Measurements from ENCODE around the gene SYCN. TPM values are rescaled to one million over a fixed set of nuclear protein-coding genes. Genes with fewer than 3 reads are reported as not detected.

The SYCN gene
- polyA plus RNA-seq, 4 donors: 2.7 TPM; not detected in 3

- Histone ChIP-seq H3K27ac (ENCODE audit: low read depth in 1 of 3, low read length in 2 of 3) (no peak overlapping the region), H3K36me3 (ENCODE audit: control insufficient read depth in 3 of 3, insufficient read depth in 2 of 3, low read depth in 1 of 3, low read length in 3 of 3) (peaks cover 2 to 57% (median 10%) of the 10 kb centered on the region in 3 donors), H3K27me3 (ENCODE audit: control insufficient read depth in 3 of 3, insufficient read depth in 3 of 3, low read length in 3 of 3) (no peaks in the 10 kb centered on the region), H3K4me3 (ENCODE audit: low read depth in 1 of 3, low read length in 3 of 3) (no peak overlapping the region), H3K4me1 (ENCODE audit: control insufficient read depth in 3 of 3, insufficient read depth in 2 of 3, low read depth in 1 of 3, low read length in 2 of 3) (no peaks in the 10 kb centered on the region), H3K9me3 (ENCODE audit: control insufficient read depth in 2 of 2, insufficient read depth in 1 of 2, low read depth in 1 of 2, low read length in 1 of 2) (peaks cover 0 to 7% of the 10 kb centered on the region in 2 donors)
- no peak for FAIRE-seq
- no peak for DNase-seq
- 67 to 78% (median 77%) methylated on average over 21 of the region's 21 CpGs for WGBS, 3 donors
These were observed 22.4 kb downstream of the SYCN start for GRCh38 chr19:39181500-39182173.

GRCh38 chr19:39180749-39181148 is 23.3 kb downstream of the SYCN start:
- Histone ChIP-seq H3K36me3 (ENCODE audit: control insufficient read depth in 3 of 3, insufficient read depth in 2 of 3, low read depth in 1 of 3, low read length in 3 of 3) (peaks cover 2 to 66% (median 12%) of the 10 kb centered on the region in 3 donors), H3K9me3 (ENCODE audit: control insufficient read depth in 2 of 2, insufficient read depth in 1 of 2, low read depth in 1 of 2, low read length in 1 of 2) (peaks cover 0 to 7% of the 10 kb centered on the region in 2 donors), H3K4me3 (ENCODE audit: low read depth in 1 of 3, low read length in 3 of 3) (no peak overlapping the region), H3K4me1 (ENCODE audit: control insufficient read depth in 3 of 3, insufficient read depth in 2 of 3, low read depth in 1 of 3, low read length in 2 of 3) (no peaks in the 10 kb centered on the region), H3K27me3 (ENCODE audit: control insufficient read depth in 3 of 3, insufficient read depth in 3 of 3, low read length in 3 of 3) (no peaks in the 10 kb centered on the region), H3K27ac (ENCODE audit: low read depth in 1 of 3, low read length in 2 of 3) (no peak overlapping the region)
- no peak for DNase-seq
- no peak for FAIRE-seq
- 72 to 79% (median 76%) methylated on average over 9 of the region's 9 CpGs for WGBS, 3 donors

- H3K27ac ChIP-seq (ENCODE audit: low read depth in 1 of 3, low read length in 2 of 3): no peak overlapping the region
These were observed 24.3 kb downstream of the SYCN start for GRCh38 chr19:39179754-39180153.

GRCh38 chr19:39178296-39179006 is 25.6 kb downstream of the SYCN start:
- DNase-seq (no peak), FAIRE-seq (no peak)
- Histone ChIP-seq H3K4me3 (ENCODE audit: low read depth in 1 of 3, low read length in 3 of 3) (no peak overlapping the region), H3K9me3 (ENCODE audit: control insufficient read depth in 2 of 2, insufficient read depth in 1 of 2, low read depth in 1 of 2, low read length in 1 of 2) (peaks cover 0 to 4% of the 10 kb centered on the region in 2 donors), H3K27me3 (ENCODE audit: control insufficient read depth in 3 of 3, insufficient read depth in 3 of 3, low read length in 3 of 3) (no peaks in the 10 kb centered on the region), H3K27ac (ENCODE audit: low read depth in 1 of 3, low read length in 2 of 3) (no peak overlapping the region), H3K4me1 (ENCODE audit: control insufficient read depth in 3 of 3, insufficient read depth in 2 of 3, low read depth in 1 of 3, low read length in 2 of 3) (no peaks in the 10 kb centered on the region), H3K36me3 (ENCODE audit: control insufficient read depth in 3 of 3, insufficient read depth in 2 of 3, low read depth in 1 of 3, low read length in 3 of 3) (peaks cover 18 to 87% (median 24%) of the 10 kb centered on the region in 3 donors)
- 86 to 93% (median 92%) methylated on average over 28 to 30 of the region's 30 CpGs for WGBS, 3 donors

More at GRCh38 chr19:39179754-39180153, 24.3 kb downstream of the SYCN start:
- Histone ChIP-seq H3K36me3 (ENCODE audit: control insufficient read depth in 3 of 3, insufficient read depth in 2 of 3, low read depth in 1 of 3, low read length in 3 of 3) (peaks cover 8 to 76% (median 19%) of the 10 kb centered on the region in 3 donors), H3K27me3 (ENCODE audit: control insufficient read depth in 3 of 3, insufficient read depth in 3 of 3, low read length in 3 of 3) (no peaks in the 10 kb centered on the region), H3K4me1 (ENCODE audit: control insufficient read depth in 3 of 3, insufficient read depth in 2 of 3, low read depth in 1 of 3, low read length in 2 of 3) (no peaks in the 10 kb centered on the region), H3K9me3 (ENCODE audit: control insufficient read depth in 2 of 2, insufficient read depth in 1 of 2, low read depth in 1 of 2, low read length in 1 of 2) (peaks cover 0 to 7% of the 10 kb centered on the region in 2 donors), H3K4me3 (ENCODE audit: low read depth in 1 of 3, low read length in 3 of 3) (no peak overlapping the region)
- 91 to 95% (median 94%) methylated on average over 10 of the region's 10 CpGs for WGBS, 3 donors
- DNase-seq: no peak
- no peak for FAIRE-seq

DNA sequence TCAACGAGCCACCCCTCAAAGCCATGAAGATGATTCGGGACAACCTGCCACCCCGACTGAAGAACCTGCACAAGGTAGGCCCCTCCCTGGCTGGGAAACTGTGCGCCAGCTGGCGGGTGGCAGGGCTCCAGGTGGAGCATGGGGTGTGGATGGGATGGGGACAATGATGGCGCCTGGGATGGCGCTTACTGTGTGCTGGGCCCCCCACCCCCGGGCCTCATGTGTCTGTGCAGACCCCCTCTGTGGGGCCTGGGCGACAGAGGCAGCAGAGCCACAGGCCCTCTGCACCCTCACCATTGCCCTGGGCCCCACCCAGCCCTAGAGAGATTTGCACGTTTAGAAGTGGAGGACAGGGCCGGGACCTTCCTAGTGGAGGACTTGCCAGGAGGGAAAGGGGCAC is 26.3 kb downstream of the SYCN start:
- 88 to 92% (median 90%) methylated on average over 9 to 11 of the region's 11 CpGs for WGBS, 3 donors
- H3K27me3 ChIP-seq (ENCODE audit: control insufficient read depth in 3 of 3, insufficient read depth in 3 of 3, low read length in 3 of 3): no peaks in the 10 kb centered on the region
- no peaks in the 10 kb centered on the region for H3K9me3 ChIP-seq (ENCODE audit: control insufficient read depth in 2 of 2, insufficient read depth in 1 of 2, low read depth in 1 of 2, low read length in 1 of 2)
- FAIRE-seq (no peak), DNase-seq (no peak)
- H3K27ac ChIP-seq (ENCODE audit: low read depth in 1 of 3, low read length in 2 of 3): no peak overlapping the region
- peaks cover 18 to 91% (median 30%) of the 10 kb centered on the region in 3 donors for H3K36me3 ChIP-seq (ENCODE audit: control insufficient read depth in 3 of 3, insufficient read depth in 2 of 3, low read depth in 1 of 3, low read length in 3 of 3)
- H3K4me1 ChIP-seq (ENCODE audit: control insufficient read depth in 3 of 3, insufficient read depth in 2 of 3, low read depth in 1 of 3, low read length in 2 of 3): no peaks in the 10 kb centered on the region
- no peak overlapping the region for H3K4me3 ChIP-seq (ENCODE audit: low read depth in 1 of 3, low read length in 3 of 3)

DNA sequence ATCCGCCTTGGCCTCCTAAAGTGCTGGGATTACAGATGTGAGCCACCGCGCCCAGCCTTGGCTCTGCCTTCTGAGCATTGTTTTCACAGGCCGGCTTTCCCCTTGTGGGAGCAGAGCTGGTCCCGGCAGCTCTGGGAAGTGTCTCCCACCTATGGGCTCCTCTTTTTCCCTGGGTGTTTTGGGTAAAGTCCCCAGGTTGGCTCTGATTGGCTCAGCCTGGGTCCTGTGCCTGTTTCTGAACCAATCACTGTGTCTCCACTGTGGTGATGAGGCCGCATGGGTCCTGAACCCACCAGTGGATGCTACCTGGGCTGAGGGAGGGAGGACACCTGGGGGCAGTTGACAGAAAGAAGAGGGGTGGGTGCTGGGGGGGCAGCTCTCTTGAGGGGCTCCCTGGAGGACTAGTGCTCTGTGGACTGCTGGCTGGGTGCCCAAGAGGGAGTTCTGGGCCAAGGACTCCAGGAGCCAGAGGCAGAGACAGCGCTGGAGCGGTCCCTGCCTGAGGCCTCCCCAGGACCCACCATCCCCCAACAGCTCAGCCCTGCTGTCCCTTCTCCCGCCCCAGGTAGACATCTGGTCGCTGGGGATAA is 26.9 kb downstream of the SYCN start:
- Histone ChIP-seq H3K27ac (ENCODE audit: low read depth in 1 of 3, low read length in 2 of 3) (no peak overlapping the region), H3K27me3 (ENCODE audit: control insufficient read depth in 3 of 3, insufficient read depth in 3 of 3, low read length in 3 of 3) (no peaks in the 10 kb centered on the region), H3K36me3 (ENCODE audit: control insufficient read depth in 3 of 3, insufficient read depth in 2 of 3, low read depth in 1 of 3, low read length in 3 of 3) (peaks cover 18 to 96% (median 34%) of the 10 kb centered on the region in 3 donors), H3K4me3 (ENCODE audit: low read depth in 1 of 3, low read length in 3 of 3) (no peak overlapping the region), H3K9me3 (ENCODE audit: control insufficient read depth in 2 of 2, insufficient read depth in 1 of 2, low read depth in 1 of 2, low read length in 1 of 2) (no peaks in the 10 kb centered on the region), H3K4me1 (ENCODE audit: control insufficient read depth in 3 of 3, insufficient read depth in 2 of 3, low read depth in 1 of 3, low read length in 2 of 3) (no peaks in the 10 kb centered on the region)
- FAIRE-seq: no peak
- no peak for DNase-seq
- WGBS, 3 donors: 92 to 98% (median 96%) methylated on average over 10 of the region's 10 CpGs

DNA sequence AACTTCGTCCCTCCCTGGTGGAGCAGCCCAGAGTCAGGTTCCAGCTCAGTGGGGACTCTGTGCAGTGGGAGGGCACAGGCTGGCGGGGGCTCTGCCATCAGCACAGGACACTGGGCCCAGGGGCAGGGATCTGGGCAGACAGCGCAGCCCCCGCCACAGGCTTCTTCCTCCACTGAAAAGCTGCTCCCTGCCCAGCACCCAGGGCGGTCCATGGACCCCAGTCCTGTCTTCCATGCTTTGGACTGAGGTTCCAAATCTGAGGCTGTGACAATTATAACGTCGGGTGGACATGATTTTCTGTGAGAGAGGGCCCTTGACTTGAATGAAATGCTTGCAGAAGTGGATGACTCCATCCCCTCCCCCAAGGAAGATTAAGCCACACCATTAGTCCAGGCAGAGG is 28.5 kb downstream of the SYCN start:
- Histone ChIP-seq H3K4me3 (ENCODE audit: low read depth in 1 of 3, low read length in 3 of 3) (no peak overlapping the region), H3K27me3 (ENCODE audit: control insufficient read depth in 3 of 3, insufficient read depth in 3 of 3, low read length in 3 of 3) (no peaks in the 10 kb centered on the region), H3K4me1 (ENCODE audit: control insufficient read depth in 3 of 3, insufficient read depth in 2 of 3, low read depth in 1 of 3, low read length in 2 of 3) (no peaks in the 10 kb centered on the region), H3K9me3 (ENCODE audit: control insufficient read depth in 2 of 2, insufficient read depth in 1 of 2, low read depth in 1 of 2, low read length in 1 of 2) (no peaks in the 10 kb centered on the region), H3K27ac (ENCODE audit: low read depth in 1 of 3, low read length in 2 of 3) (no peak overlapping the region), H3K36me3 (ENCODE audit: control insufficient read depth in 3 of 3, insufficient read depth in 2 of 3, low read depth in 1 of 3, low read length in 3 of 3) (peaks cover 23 to 97% (median 36%) of the 10 kb centered on the region in 3 donors)
- no peak for FAIRE-seq
- DNase-seq: no peak
- 90 to 93% (median 91%) methylated on average over 7 of the region's 7 CpGs for WGBS, 3 donors

DNA sequence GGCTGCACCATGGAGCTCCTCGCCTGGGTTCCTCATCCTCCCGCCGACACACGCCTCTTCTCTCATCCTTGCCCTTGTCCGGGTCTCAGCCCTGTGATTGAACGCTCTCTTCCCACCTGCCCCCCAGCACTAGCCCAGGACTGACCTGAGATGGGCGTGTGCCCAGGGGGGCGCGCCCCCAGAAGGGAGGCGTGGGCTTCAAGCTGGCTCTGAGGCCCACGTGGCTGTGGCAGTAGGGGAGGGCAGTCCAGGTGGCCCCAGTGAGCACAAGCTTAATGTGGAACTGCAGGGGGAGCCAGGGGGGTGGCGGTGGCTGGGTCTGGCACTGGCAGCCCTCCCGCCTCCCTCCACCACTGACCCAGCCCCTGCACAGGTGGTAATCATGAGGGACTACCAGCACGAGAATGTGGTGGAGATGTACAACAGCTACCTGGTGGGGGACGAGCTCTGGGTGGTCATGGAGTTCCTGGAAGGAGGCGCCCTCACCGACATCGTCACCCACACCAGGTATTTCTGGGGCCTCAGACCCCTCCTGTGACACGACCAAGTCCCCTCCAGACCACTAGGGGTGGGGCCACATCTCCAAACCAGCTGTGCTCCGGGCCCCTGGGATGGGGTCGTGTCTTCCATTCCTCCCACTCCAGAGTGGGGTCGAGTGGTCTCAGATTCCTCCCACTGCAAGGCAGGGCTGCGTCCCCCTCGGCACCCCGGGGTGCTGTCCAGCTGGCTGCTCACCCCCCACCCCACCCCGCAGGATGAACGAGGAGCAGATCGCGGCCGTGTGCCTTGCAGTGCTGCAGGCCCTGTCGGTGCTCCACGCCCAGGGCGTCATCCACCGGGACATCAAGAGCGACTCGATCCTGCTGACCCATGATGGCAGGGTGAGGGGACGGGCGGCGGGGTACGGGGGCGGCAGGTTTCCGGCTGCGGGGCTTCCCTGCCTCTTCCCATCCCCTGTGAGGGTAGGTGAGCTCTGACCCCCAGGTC is 29.2 kb downstream of the SYCN start:
- 88 to 92% (median 90%) methylated on average over 39 to 43 of the region's 43 CpGs for WGBS, 3 donors
- H3K27ac ChIP-seq (ENCODE audit: low read depth in 1 of 3, low read length in 2 of 3): no peak overlapping the region
- H3K4me1 ChIP-seq (ENCODE audit: control insufficient read depth in 3 of 3, insufficient read depth in 2 of 3, low read depth in 1 of 3, low read length in 2 of 3): no peaks in the 10 kb centered on the region
- no peak overlapping the region for H3K4me3 ChIP-seq (ENCODE audit: low read depth in 1 of 3, low read length in 3 of 3)
- H3K9me3 ChIP-seq (ENCODE audit: control insufficient read depth in 2 of 2, insufficient read depth in 1 of 2, low read depth in 1 of 2, low read length in 1 of 2): no peaks in the 10 kb centered on the region
- no peaks in the 10 kb centered on the region for H3K27me3 ChIP-seq (ENCODE audit: control insufficient read depth in 3 of 3, insufficient read depth in 3 of 3, low read length in 3 of 3)
- FAIRE-seq (no peak), DNase-seq (no peak)
- peaks cover 26 to 98% (median 40%) of the 10 kb centered on the region in 3 donors for H3K36me3 ChIP-seq (ENCODE audit: control insufficient read depth in 3 of 3, insufficient read depth in 2 of 3, low read depth in 1 of 3, low read length in 3 of 3)
